Urinary bladder (tissue), 4 donors: ENCODE results near the gene HLTF. TPM values are rescaled to one million over a fixed set of nuclear protein-coding genes. Genes with fewer than 3 reads are reported as not detected.
A peak's percentile ranks its signal among the peaks of the same experiment; 100 is the strongest.
"Not testable (repeated sequence)": the region's sequence is repeated elsewhere in the genome, so short reads cannot be mapped to it uniquely, and the experiment has no call there.

Source experiments
- DNase-seq: peaks from one replicate; pipeline ENCODE4 v3.0.0-alpha.2; 2015; ENCODE audit errors: extremely low spot score
- H3K27ac ChIP-seq: one replicate; pipeline ENCODE4 v1.5.1; 2013; ENCODE audit warnings: low read depth, mild to moderate bottlenecking, moderate library complexity
- H3K36me3 ChIP-seq: one replicate; pipeline ENCODE4 v1.6.1; 2013; ENCODE audit warnings: mild to moderate bottlenecking, moderate library complexity; ENCODE audit not compliant: insufficient read depth
- H3K4me1 ChIP-seq: one replicate; pipeline ENCODE4 v1.6.1; 2013; ENCODE audit warnings: mild to moderate bottlenecking, moderate library complexity; ENCODE audit not compliant: insufficient read depth
- H3K4me3 ChIP-seq: one replicate; pipeline ENCODE4 v1.5.1; 2013; ENCODE audit warnings: low read depth, low read length
- WGBS: extraction: QIAGEN DNeasy Blood & Tissue Kit; methylation state at CpG from one replicate; pipeline ENCODE4 v1.1.7; 2013; 5-methylcytosine and 5-hydroxymethylcytosine counted together
- polyA plus RNA-seq: library from polyadenylated mRNA; stranded (reverse); fragments of 200-250 nt; gene quantifications from one replicate; pipeline ENCODE4 v1.2.3, GENCODE V29; 2013
- total RNA-seq: library from RNA; depleted of rRNA; stranded (reverse); fragments of >200 nt; gene quantifications from one replicate; pipeline ENCODE4 v1.2.3, GENCODE V29; 2014
- donor health status: healthy with polysubstance abuse.
- donor health status: healthy.

Gene HLTF
- total and polyA plus RNA-seq, 2 donors = 13.5 to 72.7 TPM

DNA sequence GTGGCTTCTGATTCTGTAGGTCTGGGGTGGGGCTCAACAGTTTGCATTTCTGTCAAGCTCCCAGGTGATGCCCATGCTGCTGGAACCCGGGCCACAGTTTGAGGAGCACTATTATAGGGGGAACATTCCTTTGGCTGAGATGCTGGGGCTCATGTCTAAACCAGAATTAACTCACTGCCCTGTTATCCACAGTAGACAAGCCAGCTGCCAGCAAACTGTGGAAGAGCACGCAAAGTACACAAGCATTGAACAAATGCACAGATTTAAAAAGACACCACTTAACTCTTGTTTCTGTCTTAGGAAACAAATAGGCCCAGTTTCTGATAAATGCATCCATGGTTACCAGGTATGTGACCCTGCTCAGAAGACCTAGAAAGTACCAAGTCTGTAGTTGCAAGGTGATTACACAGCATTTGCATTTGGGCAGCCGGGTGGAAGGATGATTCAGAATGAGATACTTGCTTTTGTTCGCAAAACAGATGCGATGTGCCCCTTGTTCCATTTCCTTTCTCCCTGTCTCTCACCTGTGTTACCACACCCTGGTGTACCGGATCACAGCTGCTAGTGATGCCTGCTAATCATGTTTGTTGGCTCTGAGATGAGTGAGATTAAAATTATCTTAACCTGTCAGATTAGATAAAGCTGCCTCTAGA lies 82.6 kb downstream of the HLTF start:
- Histone ChIP-seq H3K36me3 (no peaks in the 10 kb centered on the region), H3K4me3 (no peak overlapping the region), H3K4me1 (peaks cover 2% of the 10 kb centered on the region), H3K27ac (no peak overlapping the region)
- DNase-seq = no peak
- WGBS = 83% methylated on average over 6 of the region's 6 CpGs

GRCh38 chr3:149001727-149002126 lies 84.6 kb downstream of the HLTF start:
- no peak for DNase-seq
- H3K4me3 ChIP-seq = no peak overlapping the region
- H3K36me3 ChIP-seq = peaks cover under 1% of the 10 kb centered on the region
- peaks cover 2% of the 10 kb centered on the region for H3K4me1 ChIP-seq
- WGBS = 80% methylated on average over 3 of the region's 3 CpGs
- H3K27ac ChIP-seq = no peak overlapping the region

DNA sequence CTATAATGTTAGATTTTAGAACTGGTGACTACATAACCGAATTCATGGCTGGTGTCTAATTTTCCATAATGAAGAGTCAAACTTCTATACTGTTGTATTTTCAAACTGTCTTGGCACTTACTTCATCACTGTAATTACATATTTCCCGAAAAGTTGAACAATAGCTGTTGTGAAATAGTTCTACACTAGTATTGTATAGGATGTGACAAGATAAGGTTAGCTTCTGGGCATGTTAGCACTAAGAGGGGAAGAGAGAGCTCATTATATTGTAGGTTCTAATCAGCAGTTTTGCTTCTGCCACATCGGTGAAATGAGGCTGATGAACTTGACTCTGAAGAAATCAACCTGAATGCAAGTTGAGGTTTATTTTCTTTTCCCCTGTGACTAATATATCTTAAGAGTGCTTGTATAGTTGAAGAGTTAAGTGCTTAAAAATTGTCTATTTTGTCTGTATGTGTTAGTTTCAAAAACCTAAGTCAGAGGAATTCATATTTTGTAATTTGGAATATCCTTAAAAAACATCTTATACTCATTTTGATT lies 86.1 kb downstream of the HLTF start:
- 89% methylated on average over 3 of the region's 3 CpGs for WGBS
- no peak for DNase-seq
- peaks cover 2% of the 10 kb centered on the region for H3K36me3 ChIP-seq
- no peak overlapping the region for H3K27ac ChIP-seq
- no peak overlapping the region for H3K4me3 ChIP-seq
- H3K4me1 ChIP-seq = no peaks in the 10 kb centered on the region

DNA sequence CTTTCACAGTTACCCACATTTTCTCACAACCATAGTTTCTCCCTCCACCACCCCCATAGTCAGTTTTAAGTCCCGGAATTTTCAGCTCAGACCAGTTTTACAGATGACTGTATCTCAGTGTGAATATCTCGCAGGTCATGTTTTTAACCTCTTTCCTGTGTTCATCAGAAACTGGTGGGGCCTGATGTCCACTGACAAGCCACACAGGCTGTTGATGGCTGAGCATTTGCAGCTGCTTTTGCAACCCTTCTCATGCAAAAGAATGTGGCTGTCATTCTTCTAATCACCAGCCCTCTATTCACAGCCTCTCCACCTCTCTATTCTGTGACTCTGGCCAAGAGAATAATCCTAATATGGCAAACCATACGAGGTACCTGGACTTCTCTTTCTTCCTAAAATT lies 86.5 kb downstream of the HLTF start:
- Histone ChIP-seq H3K27ac (no peak overlapping the region), H3K4me3 (no peak overlapping the region), H3K36me3 (peaks cover 2% of the 10 kb centered on the region), H3K4me1 (no peaks in the 10 kb centered on the region)
- WGBS = 74% methylated on average over 3 of the region's 3 CpGs
- no peak for DNase-seq

- Histone ChIP-seq H3K4me3 (no peak overlapping the region), H3K4me1 (no peaks in the 10 kb centered on the region)
- WGBS = 70% methylated on average over 7 of the region's 7 CpGs
These were observed 87.5 kb downstream of the HLTF start for GRCh38 chr3:148998715-148999423.

GRCh38 chr3:148998297-148998696 lies 88.0 kb downstream of the HLTF start:
- Histone ChIP-seq H3K27ac (no peak overlapping the region), H3K36me3 (peaks cover 2% of the 10 kb centered on the region), H3K4me1 (no peaks in the 10 kb centered on the region), H3K4me3 (no peak overlapping the region)
- no peak for DNase-seq
- 94% methylated on average over 5 of the region's 5 CpGs for WGBS

More at GRCh38 chr3:148998715-148999423, 87.5 kb downstream of the HLTF start:
- no peak for DNase-seq
- peaks cover 2% of the 10 kb centered on the region for H3K36me3 ChIP-seq
- H3K27ac ChIP-seq = no peak overlapping the region

DNA sequence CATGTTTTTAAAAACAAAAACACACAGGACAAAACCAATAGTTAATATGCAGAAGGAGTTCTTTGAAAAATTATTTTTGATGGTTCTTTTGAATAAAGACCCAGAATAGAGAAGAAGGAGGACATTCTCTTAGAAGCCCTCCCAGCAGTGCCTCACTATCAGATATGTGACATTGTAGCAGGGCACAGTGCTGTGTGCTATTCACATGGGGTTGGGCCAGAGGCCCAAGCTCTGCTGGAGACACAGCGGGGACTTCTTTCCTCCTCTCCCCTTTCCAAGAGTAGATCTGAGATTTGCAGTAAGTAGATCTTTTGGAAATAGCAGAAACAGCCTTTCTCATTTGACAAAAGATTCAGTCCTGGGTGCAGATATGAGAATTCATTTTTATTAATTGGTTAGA lies 88.7 kb downstream of the HLTF start:
- no peak overlapping the region for H3K27ac ChIP-seq
- DNase-seq = no peak
- 98% methylated on average over 1 of the region's 1 CpG for WGBS
- H3K36me3 ChIP-seq = peaks cover 2% of the 10 kb centered on the region
- no peaks in the 10 kb centered on the region for H3K4me1 ChIP-seq
- H3K4me3 ChIP-seq = no peak overlapping the region

- DNase-seq = no peak
- Histone ChIP-seq H3K27ac (no peak overlapping the region), H3K4me3 (peak overlapping the region; percentile 93), H3K36me3 (peaks cover 2% of the 10 kb centered on the region), H3K4me1 (no peaks in the 10 kb centered on the region)
- 88% methylated on average over 10 of the region's 10 CpGs for WGBS
These were observed 93.6 kb downstream of the HLTF start for GRCh38 chr3:148992635-148993255.

GRCh38 chr3:148992027-148992634 lies 94.2 kb downstream of the HLTF start:
- 4% methylated on average over 34 of the region's 34 CpGs for WGBS

DNA sequence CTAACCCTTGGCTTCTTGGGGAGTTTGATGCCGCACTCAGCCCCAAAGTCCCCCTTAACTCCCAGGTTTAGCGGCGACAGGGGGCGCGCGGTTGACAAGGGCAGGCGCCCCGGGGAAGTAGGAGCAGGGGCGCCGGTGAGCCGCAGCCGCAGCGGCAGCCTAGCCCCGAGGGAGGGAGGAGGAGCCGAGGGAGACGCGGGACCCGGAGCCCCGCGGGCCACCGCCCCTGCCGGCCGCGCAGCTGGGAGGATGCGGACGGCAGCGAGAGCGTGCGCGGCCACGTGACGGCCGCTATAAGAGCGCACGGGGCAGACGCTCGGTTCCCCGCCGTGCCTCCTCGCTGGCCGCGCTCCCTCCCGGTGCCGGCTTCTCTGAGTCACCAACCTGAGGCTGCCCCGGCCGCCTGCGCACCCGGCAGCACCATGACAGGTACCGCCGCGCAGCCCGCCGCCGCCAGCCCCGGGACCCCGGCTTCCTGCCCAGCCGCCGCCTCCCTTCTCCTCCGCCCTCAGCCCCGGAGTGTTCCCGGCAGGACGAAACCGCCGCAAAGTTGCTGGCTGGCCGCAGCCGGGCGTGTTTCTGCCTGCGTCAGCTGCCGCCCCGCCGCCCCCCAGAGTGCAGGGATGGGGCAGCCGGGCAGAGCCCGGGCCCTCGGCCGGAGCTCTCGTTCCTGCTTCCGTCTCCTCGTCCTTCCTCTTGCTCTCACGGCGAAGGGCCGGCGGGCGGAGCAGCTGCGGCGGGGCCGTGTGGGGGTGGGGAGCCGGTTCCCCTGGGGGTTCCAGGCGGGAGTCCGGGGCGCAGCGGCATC lies 94.9 kb downstream of the HLTF start, which contains the start of gene GYG1:
GYG1 (plus strand) TSS at position 322 of the 808 bp plus-strand sequence; CDS start at position 423, 101 bp downstream.
- under 1% methylated on average over 91 of the region's 91 CpGs for WGBS

More at GRCh38 chr3:148992027-148992634, 94.2 kb downstream of the HLTF start:
- Histone ChIP-seq H3K4me1 (no peaks in the 10 kb centered on the region), H3K36me3 (peaks cover 2% of the 10 kb centered on the region), H3K27ac (peak overlapping the region; percentile 73), H3K4me3 (peak overlapping the region; percentile 93)
- no peak for DNase-seq

DNA sequence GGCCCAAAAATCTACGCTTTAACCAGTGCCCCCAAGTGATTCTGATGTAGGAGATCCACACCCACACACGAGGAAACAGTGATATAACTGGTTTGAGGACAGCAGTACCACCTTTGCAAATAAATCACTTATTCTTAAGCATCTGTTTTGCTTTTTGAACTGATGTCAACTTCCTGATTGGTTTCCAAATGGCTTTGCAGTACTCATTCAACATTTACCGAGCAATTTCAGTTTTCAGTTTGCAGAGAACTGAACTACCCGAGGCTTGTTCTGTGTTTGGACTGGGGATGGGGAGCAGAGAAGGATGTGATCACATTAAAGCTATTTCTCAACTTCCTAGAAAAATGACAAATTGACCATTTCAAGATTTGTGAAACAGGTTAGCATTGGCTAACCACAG lies 96.1 kb downstream of the HLTF start:
- H3K4me1 ChIP-seq = no peaks in the 10 kb centered on the region
- H3K36me3 ChIP-seq = no peaks in the 10 kb centered on the region
- 83% methylated on average over 4 of the region's 4 CpGs for WGBS
- H3K27ac ChIP-seq = no peak overlapping the region
- no peak for DNase-seq
- H3K4me3 ChIP-seq = no peak overlapping the region

More for the DNA sequence above, 94.9 kb downstream of the HLTF start, which contains the start of gene GYG1:
- Histone ChIP-seq H3K4me3 (peak within 1 kb of the TSS; percentile 93), H3K27ac (peak within 1 kb of the TSS; percentile 73), H3K36me3 (no peaks in the 10 kb centered on the region), H3K4me1 (no peaks in the 10 kb centered on the region)
- no peak for DNase-seq

DNA sequence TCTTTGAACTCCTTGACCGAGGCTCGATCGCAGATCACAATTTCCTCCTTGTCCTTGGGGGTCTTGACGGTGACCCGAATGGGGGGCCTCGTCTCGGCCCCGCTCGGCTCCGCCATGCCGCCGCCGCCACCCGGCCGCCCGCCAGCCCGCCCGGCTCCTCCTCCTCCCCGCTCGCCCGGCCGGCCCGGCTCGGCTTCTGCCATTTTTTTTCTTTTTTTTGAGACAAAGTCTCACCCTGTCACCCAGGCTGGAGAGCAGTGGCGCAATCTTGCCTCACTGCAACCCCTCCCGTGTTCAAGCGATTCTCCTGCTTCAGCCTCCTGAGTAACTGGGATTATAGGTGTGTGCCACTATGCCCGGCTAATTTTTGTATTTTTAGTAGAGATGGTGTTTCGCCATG lies 98.8 kb downstream of the HLTF start:
- not testable (repeated sequence) for H3K4me1 ChIP-seq, DNase-seq, H3K36me3 ChIP-seq, H3K4me3 ChIP-seq, H3K27ac ChIP-seq
- 98% methylated on average over 25 of the region's 29 CpGs for WGBS

DNA sequence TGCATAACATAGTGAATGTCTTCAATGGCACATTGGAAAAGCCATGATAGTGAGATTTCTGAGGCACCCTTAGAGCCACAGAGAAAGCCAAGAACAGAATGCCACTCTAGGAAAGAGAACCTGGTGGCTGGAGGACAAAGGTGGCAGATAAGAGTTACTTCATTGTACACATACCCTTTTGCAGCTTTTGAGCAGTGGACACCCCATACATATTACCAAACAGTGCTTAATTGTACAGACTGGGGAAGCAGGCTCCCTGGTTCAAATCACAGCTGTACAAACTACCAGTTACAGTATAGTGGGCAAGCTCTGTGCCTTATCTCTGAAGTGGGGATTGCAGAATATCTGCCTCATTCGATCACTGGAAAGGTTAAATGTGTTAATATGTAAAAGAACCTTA lies 105.1 kb downstream of the HLTF start:
- no peak for DNase-seq
- Histone ChIP-seq H3K27ac (no peak overlapping the region), H3K4me3 (no peak overlapping the region), H3K36me3 (no peaks in the 10 kb centered on the region), H3K4me1 (no peaks in the 10 kb centered on the region)
- WGBS = 92% methylated on average over 1 of the region's 1 CpG
